GM12878 (cell line): ENCODE results near the gene FCF1. TPM values are rescaled to one million over a fixed set of nuclear protein-coding genes. Genes with fewer than 3 reads are reported as not detected.

Experiments
- ATAC-seq: fragments of 200-7000 bp; cut with Tn5 transposase; 3 replicates; pipeline ENCODE4 v1.9.1; 2020; ENCODE audit warnings: mild to moderate bottlenecking, moderate library complexity
- BruUV-seq: library from RNA; stranded (reverse); fragments of 400-500 nt; replicated peaks from 2 replicates; lab custom pipeline; 2021; lab: Mats Ljungman, UMichigan
- CTCF ChIA-PET: fragments of 300-600 bp; sonication (Branson Sonifier 250); formaldehyde crosslinking; extraction: SDS; loops from one replicate; lab custom pipeline; 2021; ENCODE audit warnings: inconsistent platforms; lab: Yijun Ruan, JAX
- POLR2A ChIA-PET: fragments of 350-600 bp; formaldehyde crosslinking; extraction: SDS; loops from one replicate; lab custom pipeline; 2021; ENCODE audit warnings: inconsistent platforms; lab: Charles Lee
- RAD21 ChIA-PET: fragments of 300-600 bp; sonication (Branson Sonifier 250); formaldehyde crosslinking; loops from one replicate; lab custom pipeline; 2023; ENCODE audit warnings: antibody characterized with exemption; ENCODE audit not compliant: unreplicated experiment; lab: Charles Lee
- SMC1A ChIA-PET: fragments of 300-600 bp; sonication (Branson Sonifier 250); formaldehyde crosslinking; loops from one replicate; lab custom pipeline; 2023; ENCODE audit not compliant: unreplicated experiment, uncharacterized antibody; lab: Charles Lee
- DNase-seq: peaks from one replicate; pipeline ENCODE4 v3.0.0-alpha.2; 2011; ENCODE audit warnings: low read depth, low spot score
- FAIRE-seq: peaks from 3 replicates; lab custom pipeline; 2011; peaks lifted over from hg19 to GRCh38; lab: Jason Lieb, UNC
- H2AFZ ChIP-seq: 2 replicates; pipeline ENCODE4 v1.6.0; 2011; ENCODE audit warnings: low read depth, low read length, control low read depth; ENCODE audit not compliant: control insufficient read depth
- H3K27ac ChIP-seq: 2 replicates; pipeline ENCODE4 v1.5.1; 2011; ENCODE audit warnings: control low read depth; ENCODE audit not compliant: control insufficient read depth, insufficient read depth
- H3K27me3 ChIP-seq, 2 experiments: replicated peaks in 1 of 2; 2 replicates each; pipeline versions ENCODE4 v1.6.0 to v1.6.1; 2011; ENCODE audit warnings: low read length in 1 of 2; ENCODE audit not compliant: control insufficient read depth in 2 of 2, insufficient read depth in 2 of 2
- H3K36me3 ChIP-seq, 2 experiments: 2 replicates each; pipeline ENCODE4 v1.5.1; 2011; ENCODE audit warnings: low read length in 1 of 2; ENCODE audit not compliant: control insufficient read depth in 2 of 2, insufficient read depth in 2 of 2
- H3K4me1 ChIP-seq: 2 replicates; pipeline ENCODE4 v1.6.1; 2011; ENCODE audit warnings: mild to moderate bottlenecking, low read length, moderate library complexity, mixed read lengths; ENCODE audit not compliant: control insufficient read depth, insufficient read depth
- H3K4me2 ChIP-seq: 2 replicates; pipeline ENCODE4 v1.6.0; 2011; ENCODE audit warnings: control low read depth; ENCODE audit not compliant: control insufficient read depth, insufficient read depth
- H3K4me3 ChIP-seq: fragments of 200-600 bp; sonication (generic); 2 replicates; pipeline ENCODE4 v1.5.1; 2016
- H3K79me2 ChIP-seq: 2 replicates; pipeline ENCODE4 v1.6.0; 2011; ENCODE audit warnings: low read length; ENCODE audit not compliant: control insufficient read depth, insufficient read depth
- H3K9ac ChIP-seq: 2 replicates; pipeline ENCODE4 v1.8.0; 2011; ENCODE audit warnings: low read length, control low read depth, mixed read lengths; ENCODE audit not compliant: control insufficient read depth, insufficient read depth
- H3K9me3 ChIP-seq: replicated peaks from 3 replicates; pipeline ENCODE4 v1.5.1; 2011; ENCODE audit warnings: mild to moderate bottlenecking, low read length; ENCODE audit not compliant: control insufficient read depth, insufficient read depth
- H4K20me1 ChIP-seq: 2 replicates; pipeline ENCODE4 v1.6.0; 2011; ENCODE audit not compliant: control insufficient read depth, insufficient read depth
- ASH2L ChIP-seq: fragments of 300-600, 200-600 bp; sonication (generic); IDR thresholded peaks from 2 replicates; pipeline ENCODE4 v1.6.1; 2017; ENCODE audit warnings: low read depth, mild to moderate bottlenecking, borderline replicate concordance
- ATF7 ChIP-seq: fragments of 450-650 bp; IDR thresholded peaks from 2 replicates; pipeline ENCODE4 v1.6.1; 2016; ENCODE audit warnings: low read depth, mild to moderate bottlenecking
- ESRRA ChIP-seq: IDR thresholded peaks from 2 replicates; pipeline ENCODE4 v1.6.1; 2012; ENCODE audit warnings: mild to moderate bottlenecking, low read length, improper control_type of control experiment
- HDAC2 ChIP-seq: fragments of 200-600 bp; sonication (generic); IDR thresholded peaks from 2 replicates; pipeline ENCODE4 v1.6.1; 2017
- KAT2A ChIP-seq: conservative IDR thresholded peaks from 2 replicates; pipeline ENCODE4 v1.6.1; 2011; ENCODE audit warnings: low read depth, low read length; ENCODE audit not compliant: control insufficient read depth
- MEF2B ChIP-seq: fragments of 450-650 bp; IDR thresholded peaks from 2 replicates; pipeline ENCODE4 v1.6.1; 2018; ENCODE audit warnings: mild to moderate bottlenecking, moderate library complexity; ENCODE audit not compliant: partially characterized antibody, poor library complexity, severe bottlenecking
- MTA2 ChIP-seq: fragments of 450-650 bp; IDR thresholded peaks from 2 replicates; pipeline ENCODE4 v1.6.1; 2016; ENCODE audit warnings: low read depth, mild to moderate bottlenecking, moderate library complexity
- PAX5 ChIP-seq: IDR thresholded peaks from 2 replicates; pipeline ENCODE4 v1.6.1; 2011; ENCODE audit warnings: low read depth, low read length, borderline replicate concordance
- PAX8 ChIP-seq: fragments of 450-650 bp; IDR thresholded peaks from 2 replicates; pipeline ENCODE4 v1.6.1; 2017; ENCODE audit warnings: mild to moderate bottlenecking, moderate library complexity
- PBX3 ChIP-seq: IDR thresholded peaks from 2 replicates; pipeline ENCODE4 v1.6.1; 2011; ENCODE audit warnings: mild to moderate bottlenecking, low read depth, low read length, moderate library complexity; ENCODE audit not compliant: insufficient replicate concordance
- SPI1 ChIP-seq: IDR thresholded peaks from 2 replicates; pipeline ENCODE4 v1.6.1; 2011; ENCODE audit warnings: low read depth, mild to moderate bottlenecking, low read length, moderate library complexity, borderline replicate concordance; ENCODE audit not compliant: insufficient read depth
- ZNF207 ChIP-seq: fragments of 450-650 bp; IDR thresholded peaks from 2 replicates; pipeline ENCODE4 v1.6.1; 2014; ENCODE audit warnings: antibody characterized with exemption, mild to moderate bottlenecking, borderline replicate concordance
- WGBS: methylation state at CpG from one replicate; pipeline ENCODE4 v1.1.6; 2016; ENCODE audit warnings: low lambda C conversion rate; ENCODE audit not compliant: insufficient replicate concordance, insufficient coverage; ENCODE audit errors: missing lambda C conversion rate; 5-methylcytosine and 5-hydroxymethylcytosine counted together
- in situ Hi-C: fragments of 300-500 bp; cut with MboI; formaldehyde crosslinking; loops from 9 replicates; pipeline ENCODE4 v1.14.3; 2018; ENCODE audit warnings: mixed read lengths
- intact Hi-C: fragments of 100-400 bp; cut with micrococcal nuclease; formaldehyde crosslinking; loops from one replicate; pipeline ENCODE4 v1.14.2; 2022; ENCODE audit not compliant: unreplicated experiment
- polyA plus RNA-seq, 11 experiments: library from polyadenylated mRNA; depleted of rRNA in 4 of 11; unstranded in 6 of 11; stranded (reverse) in 5 of 11; fragments of >200 nt; fragmentation: Nextera tagmentation in 4 of 11; fragmentation: Illumina TruSeq in 1 of 11; extraction: Ambion mirVana in 4 of 11; extraction: Trizol in 1 of 11; gene quantifications; 1 replicate in 1 of 11; 2 replicates in 10 of 11; pipeline versions ENCODE4 v1.2.1 to v1.2.3, GENCODE V29; 2011 to 2016; ENCODE audit warnings: inconsistent platforms in 2 of 11, missing spikeins in 2 of 11, low read depth in 1 of 11
- total RNA-seq, 4 experiments: library from RNA; depleted of rRNA in 3 of 4; stranded (reverse); fragments of >200 nt in 3 of 4; fragmentation: Illumina TruSeq in 1 of 4; extraction: Trizol in 1 of 4; gene quantifications; 2 replicates each; pipeline versions ENCODE4 v1.2.1 to v1.2.3, GENCODE V29; 2013 to 2021
- TF ChIP-seq, protein P1 (sequence below): fragments of 450-650 bp; IDR thresholded peaks from 2 replicates; pipeline ENCODE4 v1.6.1; 2017; ENCODE audit warnings: low read depth, mild to moderate bottlenecking, moderate library complexity
- TF ChIP-seq, protein P2 (sequence below): fragments of 450-650 bp; IDR thresholded peaks from 2 replicates; pipeline ENCODE4 v1.6.1; 2017; ENCODE audit warnings: mild to moderate bottlenecking, moderate library complexity

The FCF1 gene
- total and polyA plus RNA-seq, 10 of the 15 experiments (the other 5 are each of a cell fraction or from before 2014, with no cell fraction given) = 6.2 to 88.7 (median 28.5) TPM

- DNase-seq (no peak), FAIRE-seq (no peak), ATAC-seq (no peak)
- POLR2A ChIA-PET = no interaction called here
- H3K4me1 ChIP-seq = no peaks in the 10 kb centered on the region
- 100% methylated on average over 2 of the region's 2 CpGs for WGBS
- CTCF ChIA-PET = no interaction called here
- no peak overlapping the region for H3K27ac ChIP-seq
- RAD21 ChIA-PET = no interaction called here
- BruUV-seq = no TSS peak
- in situ Hi-C loops (no loop called here), intact Hi-C loops (no loop called here)
- H2AFZ ChIP-seq = no peak overlapping the region
- H3K79me2 ChIP-seq = no peaks in the 10 kb centered on the region; the same call in none of the 2 replicates
- H3K9me3 ChIP-seq = peaks cover 5% of the 10 kb centered on the region; the same call in 2 of the 3 replicates
- no peaks in the 10 kb centered on the region for H4K20me1 ChIP-seq
- no peak overlapping the region for H3K9ac ChIP-seq
- H3K27me3 ChIP-seq = no peaks in the 10 kb centered on the region
- H3K4me2 ChIP-seq = no peak overlapping the region
- H3K36me3 ChIP-seq = peaks cover 8 to 18% of the 10 kb centered on the region in 2 experiments
- SMC1A ChIA-PET = no interaction called here
- no peak overlapping the region for H3K4me3 ChIP-seq
- no peak for TF ChIP-seq ESRRA
- no peak for TF ChIP-seq SPI1
- no peak for TF ChIP-seq ASH2L
- no peak for TF ChIP-seq HDAC2
- no peak for TF ChIP-seq ATF7
- no peak for TF ChIP-seq PBX3
- TF ChIP-seq ZNF207 = no peak
- TF ChIP-seq MTA2 = no peak
- TF ChIP-seq, protein P1, sequence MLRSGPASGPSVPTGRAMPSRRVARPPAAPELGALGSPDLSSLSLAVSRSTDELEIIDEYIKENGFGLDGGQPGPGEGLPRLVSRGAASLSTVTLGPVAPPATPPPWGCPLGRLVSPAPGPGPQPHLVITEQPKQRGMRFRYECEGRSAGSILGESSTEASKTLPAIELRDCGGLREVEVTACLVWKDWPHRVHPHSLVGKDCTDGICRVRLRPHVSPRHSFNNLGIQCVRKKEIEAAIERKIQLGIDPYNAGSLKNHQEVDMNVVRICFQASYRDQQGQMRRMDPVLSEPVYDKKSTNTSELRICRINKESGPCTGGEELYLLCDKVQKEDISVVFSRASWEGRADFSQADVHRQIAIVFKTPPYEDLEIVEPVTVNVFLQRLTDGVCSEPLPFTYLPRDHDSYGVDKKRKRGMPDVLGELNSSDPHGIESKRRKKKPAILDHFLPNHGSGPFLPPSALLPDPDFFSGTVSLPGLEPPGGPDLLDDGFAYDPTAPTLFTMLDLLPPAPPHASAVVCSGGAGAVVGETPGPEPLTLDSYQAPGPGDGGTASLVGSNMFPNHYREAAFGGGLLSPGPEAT = no peak
- no peak for TF ChIP-seq MEF2B
- TF ChIP-seq PAX8 = no peak
- TF ChIP-seq PAX5 = no peak
- TF ChIP-seq KAT2A = no peak
- TF ChIP-seq, protein P2, sequence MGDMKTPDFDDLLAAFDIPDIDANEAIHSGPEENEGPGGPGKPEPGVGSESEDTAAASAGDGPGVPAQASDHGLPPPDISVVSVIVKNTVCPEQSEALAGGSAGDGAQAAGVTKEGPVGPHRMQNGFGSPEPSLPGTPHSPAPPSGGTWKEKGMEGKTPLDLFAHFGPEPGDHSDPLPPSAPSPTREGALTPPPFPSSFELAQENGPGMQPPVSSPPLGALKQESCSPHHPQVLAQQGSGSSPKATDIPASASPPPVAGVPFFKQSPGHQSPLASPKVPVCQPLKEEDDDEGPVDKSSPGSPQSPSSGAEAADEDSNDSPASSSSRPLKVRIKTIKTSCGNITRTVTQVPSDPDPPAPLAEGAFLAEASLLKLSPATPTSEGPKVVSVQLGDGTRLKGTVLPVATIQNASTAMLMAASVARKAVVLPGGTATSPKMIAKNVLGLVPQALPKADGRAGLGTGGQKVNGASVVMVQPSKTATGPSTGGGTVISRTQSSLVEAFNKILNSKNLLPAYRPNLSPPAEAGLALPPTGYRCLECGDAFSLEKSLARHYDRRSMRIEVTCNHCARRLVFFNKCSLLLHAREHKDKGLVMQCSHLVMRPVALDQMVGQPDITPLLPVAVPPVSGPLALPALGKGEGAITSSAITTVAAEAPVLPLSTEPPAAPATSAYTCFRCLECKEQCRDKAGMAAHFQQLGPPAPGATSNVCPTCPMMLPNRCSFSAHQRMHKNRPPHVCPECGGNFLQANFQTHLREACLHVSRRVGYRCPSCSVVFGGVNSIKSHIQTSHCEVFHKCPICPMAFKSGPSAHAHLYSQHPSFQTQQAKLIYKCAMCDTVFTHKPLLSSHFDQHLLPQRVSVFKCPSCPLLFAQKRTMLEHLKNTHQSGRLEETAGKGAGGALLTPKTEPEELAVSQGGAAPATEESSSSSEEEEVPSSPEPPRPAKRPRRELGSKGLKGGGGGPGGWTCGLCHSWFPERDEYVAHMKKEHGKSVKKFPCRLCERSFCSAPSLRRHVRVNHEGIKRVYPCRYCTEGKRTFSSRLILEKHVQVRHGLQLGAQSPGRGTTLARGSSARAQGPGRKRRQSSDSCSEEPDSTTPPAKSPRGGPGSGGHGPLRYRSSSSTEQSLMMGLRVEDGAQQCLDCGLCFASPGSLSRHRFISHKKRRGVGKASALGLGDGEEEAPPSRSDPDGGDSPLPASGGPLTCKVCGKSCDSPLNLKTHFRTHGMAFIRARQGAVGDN = no peak
These were observed 73.9 kb downstream of the FCF1 start for GRCh38 chr14:74786796-74787315.
